Bronchus fibroblast of lung (primary cell): Measurements from ENCODE around the gene FAM228B. TPM values are rescaled to one million over a fixed set of nuclear protein-coding genes. Genes with fewer than 3 reads are reported as not detected.

Source experiments
- total RNA-seq: library from RNA; depleted of rRNA; stranded (reverse); fragments of >200 nt; gene quantifications from 2 replicates; pipeline ENCODE4 v1.2.3, GENCODE V29; 2015

FAM228B gene
- 1.9 and 4.2 TPM in 2 replicates for total RNA-seq

DNA sequence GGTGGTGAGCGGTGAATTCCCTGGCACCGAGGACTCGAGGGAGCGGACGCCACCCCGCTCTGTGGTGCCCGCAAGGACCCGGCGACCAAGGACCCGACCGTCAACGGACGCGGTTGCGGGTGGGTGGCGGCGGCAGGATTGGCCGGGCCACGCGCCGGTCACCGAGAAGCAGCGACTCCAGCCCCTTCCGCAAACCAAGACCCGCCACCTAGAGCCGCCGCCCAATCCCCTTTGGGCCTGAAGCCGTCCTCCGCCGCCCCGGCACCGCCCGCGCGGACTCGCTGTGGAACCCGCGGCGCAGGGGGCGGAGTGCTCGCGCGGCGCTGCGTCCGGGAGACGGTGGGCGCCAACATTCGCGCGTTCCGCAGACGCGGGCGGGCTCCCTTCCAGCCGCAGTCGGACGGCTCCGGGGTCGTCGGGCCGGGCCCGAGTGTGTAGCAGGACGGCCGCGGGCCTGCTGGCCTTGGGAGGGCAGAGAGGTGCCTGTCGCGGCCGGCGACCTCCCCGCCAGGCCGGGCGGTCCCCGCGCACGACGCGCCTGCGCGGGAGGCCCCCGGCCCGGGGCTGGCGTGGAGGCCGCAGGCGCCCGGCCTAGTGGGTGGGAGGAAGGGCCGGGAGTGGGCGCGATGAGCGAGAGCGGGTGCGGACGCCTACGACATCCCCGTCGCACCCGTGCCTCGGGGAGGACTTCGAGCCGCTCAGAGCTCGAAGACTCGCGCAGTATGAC, at the start of gene FAM228B, which contains the start of gene PFN4:
FAM228B (plus strand) TSS at position 275 of the 727 bp plus-strand sequence. CDS start 893 bp downstream, outside the sequence.
PFN4 (minus strand) TSS at position 140 of the 727 bp plus-strand sequence. CDS start 799 bp downstream, outside the sequence.

GRCh38 chr2:24075915-24076848, 47.1 kb upstream of the FAM228B start, which contains the start of gene SF3B6:
TSS of gene SF3B6 (minus strand) at chr2:24076326. CDS start at chr2:24076229, 97 bp downstream.

DNA sequence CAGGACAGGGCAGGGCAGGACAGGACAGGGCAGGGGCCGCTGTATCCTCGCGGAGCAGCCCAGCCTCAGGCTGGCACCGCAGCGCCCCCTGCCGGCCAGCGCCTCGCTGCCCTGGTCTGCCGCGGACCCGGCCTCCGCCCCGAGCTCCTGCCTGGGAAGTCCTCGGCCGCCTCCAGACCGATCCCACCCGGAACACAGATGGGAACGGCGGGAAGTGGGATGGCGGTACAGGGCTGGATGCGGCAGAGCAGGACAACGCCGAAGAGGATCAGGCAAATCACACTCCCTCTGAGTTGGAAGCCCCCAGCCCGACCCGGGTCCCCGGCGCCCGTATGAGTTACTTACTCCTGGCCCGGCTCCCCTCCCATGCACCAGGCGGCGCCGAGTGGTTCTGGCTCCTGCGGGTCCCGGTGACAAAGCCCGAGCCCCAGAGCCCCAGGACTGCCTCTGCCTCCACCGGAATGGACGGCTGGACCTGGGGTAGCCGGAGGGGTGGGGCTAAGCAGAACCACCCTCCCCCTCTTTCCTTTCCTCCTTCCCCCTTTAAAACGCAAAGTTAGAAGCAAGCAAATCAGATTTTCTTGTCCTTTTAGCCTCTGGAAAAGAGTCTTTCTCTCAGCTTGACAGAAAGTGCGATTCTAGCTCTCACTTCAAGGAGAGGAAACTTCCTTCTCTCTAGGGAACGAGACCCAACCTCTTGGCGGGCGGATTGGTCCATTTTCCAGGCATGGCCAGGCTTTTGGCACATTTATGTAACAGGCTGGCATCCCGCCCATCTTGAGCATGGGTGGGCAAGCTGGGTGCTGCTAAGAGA, 38.7 kb upstream of the FAM228B start, which contains the start of gene TP53I3:
TP53I3 (minus strand) TSS at position 449 of the 814 bp plus-strand sequence. CDS start 508 bp downstream, outside the sequence.

DNA sequence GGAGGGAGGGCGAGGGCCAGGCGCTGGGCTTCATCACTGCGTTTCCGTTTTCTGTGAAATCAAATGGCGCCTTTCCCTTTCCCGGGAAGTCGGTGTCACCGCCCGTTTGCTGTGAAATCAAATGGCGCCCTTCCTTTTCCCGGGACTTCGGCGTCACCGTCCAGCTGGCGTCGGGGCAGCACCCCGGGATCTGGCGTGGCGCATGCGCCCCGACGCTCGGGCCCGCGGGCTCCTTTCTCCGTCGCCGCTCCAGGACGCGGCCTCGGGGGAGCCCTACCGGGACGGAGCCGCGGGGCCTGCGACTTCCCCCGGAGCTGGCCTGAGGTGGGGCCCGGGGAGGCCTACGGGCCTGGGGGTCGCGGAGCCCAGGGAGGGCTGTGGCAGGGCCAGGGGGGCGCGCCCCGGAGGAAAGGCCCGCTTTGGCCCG, 51.6 kb downstream of the FAM228B start, which contains the start of gene FAM228A:
FAM228A (plus strand) TSS at position 203 of the 427 bp plus-strand sequence. CDS start 428 bp downstream, outside the sequence.

Other genes starting within 250 kb of the FAM228B start
- 1.5 TPM in 2 replicates for gene ATAD2B, start 196.3 kb upstream of the FAM228B start, total RNA-seq
- gene UBXN2A, start 183.0 kb upstream of the FAM228B start, total RNA-seq = 7.7 and 8.2 TPM in 2 replicates
- gene MFSD2B, start 113.4 kb upstream of the FAM228B start, total RNA-seq = 0.59 and 1.0 TPM in 2 replicates
- 7.9 and 8.2 TPM in 2 replicates for gene WDCP, start 76.1 kb upstream of the FAM228B start, total RNA-seq
- gene FKBP1B, start 73.7 kb upstream of the FAM228B start, total RNA-seq = 16.8 and 26.1 TPM in 2 replicates
- 173 and 176 TPM in 2 replicates for gene SF3B6, start 47.1 kb upstream of the FAM228B start, total RNA-seq
- 46.4 and 52.5 TPM in 2 replicates for gene TP53I3, start 38.6 kb upstream of the FAM228B start, total RNA-seq
- gene PFN4, start 135 bp upstream of the FAM228B start, total RNA-seq = 0.15 and 0.17 TPM in 2 replicates
- 0.34 and 1.5 TPM in 2 replicates for gene FAM228A, start 51.6 kb downstream of the FAM228B start, total RNA-seq
- gene ITSN2, start 237.1 kb downstream of the FAM228B start, total RNA-seq = 9.2 and 14.5 TPM in 2 replicates